HG03103 (cell line): ENCODE measurements around the gene GLIPR2.
A peak's percentile ranks its signal among the peaks of the same experiment; 100 is the strongest.
"Not testable (repeated sequence)": the region's sequence is repeated elsewhere in the genome, so short reads cannot be mapped to it uniquely, and the experiment has no call there.

Experiments
- ATAC-seq: cut with Tn5 transposase; IDR thresholded peaks from one replicate; pipeline ENCODE4 v1.9.1; 2021; ENCODE audit warnings: low read depth; ENCODE audit not compliant: unreplicated experiment

The GLIPR2 gene

DNA sequence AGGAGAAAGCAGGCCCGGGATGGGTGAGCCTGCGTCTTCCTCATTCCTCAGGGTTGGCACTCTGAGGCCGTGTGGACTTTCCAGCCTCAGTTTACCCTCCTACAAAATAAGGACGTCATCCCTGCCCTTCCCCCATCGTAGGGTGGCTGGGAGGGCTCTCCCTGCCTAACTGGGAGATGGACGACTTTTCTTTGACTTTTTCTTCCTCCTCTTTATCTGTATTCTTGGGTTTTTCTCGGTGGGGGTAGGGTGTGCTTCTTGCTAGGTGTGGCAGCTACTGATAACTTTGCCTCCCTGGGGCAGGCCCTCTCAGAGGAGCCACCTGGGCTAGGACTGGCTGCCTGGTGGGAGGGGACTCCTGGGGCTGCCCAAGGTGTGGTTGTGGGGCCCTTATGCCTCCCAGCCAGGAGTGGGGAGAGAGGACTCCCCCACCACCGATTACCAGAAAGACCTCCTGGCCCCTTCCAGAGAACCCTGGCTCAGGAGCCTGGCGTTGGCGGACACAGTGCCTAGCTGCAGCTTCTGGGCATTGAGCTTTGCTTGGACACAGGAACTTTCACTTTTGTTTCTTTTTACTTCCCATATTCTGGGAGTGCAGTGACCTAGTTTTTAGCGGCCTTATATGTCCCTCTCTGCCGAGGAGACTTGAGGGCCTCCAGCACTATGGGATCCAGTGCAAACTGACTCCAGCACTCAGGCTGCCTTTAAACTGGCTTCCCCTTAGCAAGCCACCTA, 6.1 kb downstream of the GLIPR2 start:
- ATAC-seq: no peak

DNA sequence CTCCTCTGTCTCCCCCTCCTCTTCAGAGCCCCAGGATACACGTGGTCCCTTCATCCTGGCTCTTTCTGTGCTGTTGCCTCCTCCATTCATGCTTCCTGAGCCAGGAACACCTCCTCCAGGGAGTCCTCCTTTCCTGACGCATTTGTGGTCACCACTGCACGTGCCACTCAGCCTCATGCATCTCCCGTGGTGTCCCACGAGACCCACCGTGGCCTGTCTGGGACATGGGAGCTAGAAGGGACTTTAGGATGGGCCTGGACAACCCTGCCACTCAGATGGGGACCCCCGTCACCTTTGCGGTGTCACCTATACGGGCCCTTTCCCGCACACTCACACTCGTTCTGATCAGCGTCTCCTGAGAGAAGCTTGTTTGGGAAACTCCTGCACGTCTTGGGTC, 6.7 kb downstream of the GLIPR2 start:
- ATAC-seq: no peak

DNA sequence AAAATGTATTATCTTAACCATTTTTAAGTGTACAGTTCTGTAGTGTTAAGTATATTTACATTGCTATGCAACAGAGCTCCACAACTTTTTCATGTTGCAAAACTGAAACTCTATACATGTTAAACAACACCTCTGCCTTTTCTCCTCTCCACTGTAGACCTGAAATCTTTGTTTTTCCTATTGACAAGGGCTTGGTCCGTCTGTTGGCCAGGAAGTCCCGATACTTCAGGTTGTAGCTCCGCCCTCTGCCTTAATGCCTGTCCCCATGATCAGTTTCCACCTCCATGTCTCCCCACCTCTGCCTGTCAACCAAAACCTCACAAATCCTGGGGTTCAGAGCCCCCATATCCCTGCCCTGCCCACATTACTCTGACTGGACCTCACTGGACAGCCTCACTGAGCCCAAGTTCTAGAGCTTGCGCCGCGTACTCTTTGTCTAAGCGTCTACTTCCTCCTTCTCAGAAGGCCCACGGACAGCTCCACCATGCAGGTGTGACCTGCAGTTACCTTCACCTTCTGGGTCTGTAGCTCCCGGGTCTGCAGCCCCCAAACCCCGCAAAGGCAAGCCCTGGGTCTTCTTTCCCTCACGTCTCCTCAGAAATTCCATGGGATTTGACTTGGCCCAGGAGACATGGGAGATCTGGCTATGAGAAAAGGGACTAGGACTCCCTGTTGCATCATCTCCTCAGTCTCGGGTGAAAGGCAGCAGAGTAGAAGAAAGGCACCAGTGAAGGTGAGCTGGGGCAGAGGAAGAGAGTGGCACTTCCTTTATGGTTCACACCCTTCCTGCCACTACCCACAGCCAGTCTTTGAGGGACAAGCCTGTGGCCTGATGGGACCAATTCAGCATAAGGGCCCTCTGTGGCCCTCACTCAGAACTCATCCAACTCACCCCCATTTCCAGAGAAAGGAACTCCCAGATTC, 8.0 kb downstream of the GLIPR2 start:
- no peak for ATAC-seq

DNA sequence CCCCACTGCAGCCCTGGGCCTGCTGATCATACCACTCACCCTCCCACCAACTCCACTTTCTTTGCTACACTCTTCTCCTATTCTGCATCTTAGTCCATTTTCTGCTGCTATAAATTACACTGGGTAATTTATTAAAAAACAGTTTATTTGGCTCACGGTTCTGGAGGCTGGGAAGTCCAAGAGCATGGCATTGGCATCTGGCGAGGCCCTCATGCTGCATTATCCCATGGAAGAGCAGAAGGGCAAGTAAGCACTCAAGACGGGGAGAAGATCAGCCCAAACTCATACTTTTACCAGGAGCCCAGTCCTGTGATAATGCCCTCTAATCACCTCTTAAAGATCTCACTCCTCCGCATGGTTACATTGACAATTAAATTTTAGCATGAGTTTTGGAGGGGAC, 9.4 kb downstream of the GLIPR2 start:
- ATAC-seq: no peak

DNA sequence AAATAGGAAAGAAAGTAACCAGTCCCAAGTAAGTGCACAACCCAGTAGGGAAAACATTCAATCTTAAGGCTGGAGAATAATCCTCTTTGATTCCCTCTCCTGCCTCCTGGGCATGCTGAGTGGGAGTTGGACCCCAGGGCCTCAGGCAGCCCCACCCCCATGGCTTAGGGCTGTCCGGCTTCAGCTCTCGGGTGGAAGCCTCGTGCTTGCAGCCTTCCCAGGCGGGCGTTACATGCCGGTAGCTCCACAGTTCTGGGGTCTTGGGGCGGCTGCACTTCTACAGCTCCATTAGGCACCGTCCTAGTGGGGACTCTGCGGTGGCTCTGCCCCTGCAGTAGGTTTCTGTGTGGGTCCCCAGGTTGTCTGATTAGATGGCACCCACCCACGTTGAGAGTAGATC, 10.1 kb downstream of the GLIPR2 start:
- ATAC-seq: no peak

DNA sequence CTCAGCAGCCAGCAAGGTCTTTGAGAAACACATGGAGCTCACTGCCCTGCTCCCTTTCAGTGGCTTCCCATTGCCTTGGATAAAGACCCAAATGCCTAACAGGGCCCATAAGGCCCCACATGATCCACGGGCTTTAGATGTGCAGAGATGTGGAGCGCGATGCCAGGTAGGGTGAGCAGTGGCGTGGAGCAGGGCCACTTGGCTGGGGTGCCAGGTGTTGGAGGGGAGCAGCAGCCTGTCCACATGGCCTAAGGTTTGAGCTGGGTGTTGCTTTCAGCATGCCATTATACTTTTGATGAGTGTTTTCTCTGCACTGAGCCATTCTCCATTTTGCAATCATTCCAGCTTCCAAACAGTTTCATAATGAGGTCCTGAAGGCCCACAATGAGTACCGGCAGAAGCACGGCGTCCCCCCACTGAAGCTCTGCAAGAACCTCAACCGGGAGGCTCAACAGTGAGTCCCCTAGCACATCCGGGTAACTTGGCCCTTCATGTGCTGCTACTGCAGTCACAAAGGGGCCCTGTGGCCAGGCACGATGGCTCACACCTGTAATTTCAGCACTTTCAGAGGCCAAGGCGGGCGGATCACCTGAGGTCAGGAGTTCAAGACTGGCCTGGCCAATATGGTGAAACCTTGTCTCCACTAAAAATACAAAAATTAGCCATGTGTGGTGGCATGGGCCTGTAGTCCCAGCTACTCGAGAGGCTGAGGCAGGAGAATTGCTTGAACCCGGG, 11.1 kb downstream of the GLIPR2 start:
- ATAC-seq: no peak

DNA sequence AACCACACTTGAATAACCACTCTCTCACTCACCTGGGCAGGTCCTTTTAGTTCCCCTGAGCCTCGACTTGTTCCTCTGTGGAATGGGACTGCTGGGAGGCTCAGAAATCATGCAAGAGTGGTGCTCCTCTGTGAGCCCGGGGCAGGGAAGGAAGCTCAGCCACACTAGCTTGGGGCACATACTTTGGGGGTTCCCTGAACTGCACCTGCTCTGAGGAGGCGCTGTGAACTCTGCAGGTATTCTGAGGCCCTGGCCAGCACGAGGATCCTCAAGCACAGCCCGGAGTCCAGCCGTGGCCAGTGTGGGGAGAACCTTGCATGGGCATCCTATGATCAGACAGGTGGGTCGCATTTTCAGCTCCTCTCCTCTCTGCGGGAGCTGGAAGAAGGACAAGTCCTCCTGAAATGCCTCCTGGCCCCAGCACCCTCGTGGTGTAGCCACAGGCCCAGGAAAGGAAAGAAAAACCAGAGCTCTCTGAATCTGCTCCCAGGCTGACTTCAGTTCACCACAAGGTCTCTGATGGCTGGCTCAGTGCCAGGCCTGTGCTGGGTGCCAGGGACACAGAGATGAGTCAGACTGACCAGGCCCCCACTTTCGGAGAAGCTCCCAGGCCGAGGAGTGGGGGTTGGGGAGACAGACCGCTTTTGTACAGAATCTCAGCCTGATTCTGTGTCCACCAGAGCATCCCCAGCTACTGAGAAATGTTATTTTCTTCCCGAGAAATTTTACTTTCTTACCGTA, 11.9 kb downstream of the GLIPR2 start:
- ATAC-seq: no peak

DNA sequence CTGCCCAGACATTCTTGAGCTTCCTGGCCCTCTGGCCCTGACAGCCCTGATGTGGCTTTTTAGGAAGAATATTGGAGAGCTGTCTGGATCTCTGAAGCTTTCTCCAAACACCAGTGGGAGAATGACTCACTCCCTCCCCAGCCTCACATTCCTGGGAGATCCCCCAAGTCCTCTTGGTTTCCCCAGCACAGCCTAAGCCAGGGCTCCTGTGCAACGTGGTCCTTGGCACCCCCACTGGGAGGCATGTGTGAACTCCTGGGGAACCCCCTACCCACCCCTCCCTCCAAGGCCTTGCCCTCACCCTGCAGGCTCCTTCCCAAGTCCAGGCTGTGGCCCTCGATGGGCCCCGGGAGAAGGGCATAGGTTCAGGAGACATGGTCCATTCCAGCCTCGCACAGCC, 12.7 kb downstream of the GLIPR2 start:
- ATAC-seq: no peak

DNA sequence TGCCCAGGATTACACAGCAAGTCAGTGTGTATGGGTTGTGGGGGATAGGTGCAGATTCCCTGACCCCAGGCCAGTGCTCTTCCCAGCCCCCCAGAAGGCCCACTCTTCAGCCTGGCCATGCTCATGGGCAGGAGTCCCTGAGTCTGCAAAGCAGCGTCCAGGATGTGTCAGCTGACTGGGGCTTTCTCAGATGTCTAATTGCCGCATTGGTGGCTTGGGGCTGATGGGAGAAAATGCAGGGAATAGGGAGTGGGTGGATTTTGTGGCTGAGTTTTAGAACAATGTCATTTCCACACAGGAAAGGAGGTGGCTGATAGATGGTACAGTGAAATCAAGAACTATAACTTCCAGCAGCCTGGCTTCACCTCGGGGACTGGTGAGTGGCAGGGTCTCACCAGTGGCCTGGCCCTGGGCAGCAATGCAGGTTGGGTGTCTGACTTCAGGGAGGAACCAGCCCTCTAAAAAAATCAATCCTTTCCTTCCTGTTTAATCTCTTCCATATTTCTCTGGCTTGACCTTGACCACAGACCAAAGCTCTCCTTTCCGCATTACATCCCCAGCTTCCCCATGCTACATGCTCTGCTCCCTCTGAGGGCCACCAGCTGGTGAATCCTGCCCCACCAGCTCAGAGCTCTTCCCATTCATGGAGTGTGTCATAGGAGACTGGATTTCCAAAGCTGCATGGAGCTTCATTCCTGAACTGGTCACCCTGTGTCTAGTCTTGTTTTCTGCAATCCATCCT, 14.2 kb downstream of the GLIPR2 start:
- ATAC-seq: no peak

DNA sequence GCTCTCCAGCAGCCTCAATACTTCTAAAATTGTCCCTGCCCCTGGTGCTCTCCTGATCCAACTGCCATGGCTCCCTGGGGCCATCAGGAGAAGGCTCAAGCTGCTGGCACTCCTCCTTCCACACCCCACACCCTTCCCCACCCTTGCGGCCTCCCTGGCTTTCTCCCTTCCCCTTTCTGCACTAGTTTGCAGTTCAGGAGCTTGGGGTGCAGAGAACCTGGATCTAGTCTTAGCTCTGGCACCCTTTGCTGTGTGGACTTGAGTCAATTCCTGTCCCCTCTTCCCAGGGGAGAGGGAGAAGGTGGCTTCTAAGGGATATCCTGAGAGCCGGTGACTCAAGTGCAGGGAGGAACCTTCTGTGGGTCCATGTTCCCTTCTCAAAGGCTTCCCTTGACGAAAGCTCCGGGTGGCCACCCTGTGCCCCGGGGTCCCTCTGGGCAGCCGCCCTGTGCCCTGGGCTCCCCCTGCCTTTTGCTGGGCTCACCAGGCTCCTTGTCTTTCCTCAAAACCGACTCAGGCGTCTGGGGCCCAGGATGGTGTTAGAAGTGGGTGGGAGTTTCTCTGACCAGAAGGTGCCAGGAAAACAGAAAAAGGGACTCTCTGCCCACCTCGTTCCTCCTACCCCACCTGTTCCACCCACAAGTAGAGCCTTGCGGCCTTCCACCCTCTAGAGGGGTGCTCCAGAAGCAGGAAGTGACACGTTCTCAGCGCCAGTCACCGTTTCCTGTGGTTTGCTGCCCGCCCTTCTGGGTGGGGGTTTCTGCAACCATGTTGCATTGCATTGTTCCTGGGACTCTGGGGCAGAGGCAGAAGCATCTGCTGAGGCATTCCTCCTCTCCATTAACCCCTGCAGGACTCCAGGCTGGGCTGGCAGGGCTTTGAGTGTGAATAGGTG, 15.0 kb downstream of the GLIPR2 start:
- peak; percentile 81 for ATAC-seq

DNA sequence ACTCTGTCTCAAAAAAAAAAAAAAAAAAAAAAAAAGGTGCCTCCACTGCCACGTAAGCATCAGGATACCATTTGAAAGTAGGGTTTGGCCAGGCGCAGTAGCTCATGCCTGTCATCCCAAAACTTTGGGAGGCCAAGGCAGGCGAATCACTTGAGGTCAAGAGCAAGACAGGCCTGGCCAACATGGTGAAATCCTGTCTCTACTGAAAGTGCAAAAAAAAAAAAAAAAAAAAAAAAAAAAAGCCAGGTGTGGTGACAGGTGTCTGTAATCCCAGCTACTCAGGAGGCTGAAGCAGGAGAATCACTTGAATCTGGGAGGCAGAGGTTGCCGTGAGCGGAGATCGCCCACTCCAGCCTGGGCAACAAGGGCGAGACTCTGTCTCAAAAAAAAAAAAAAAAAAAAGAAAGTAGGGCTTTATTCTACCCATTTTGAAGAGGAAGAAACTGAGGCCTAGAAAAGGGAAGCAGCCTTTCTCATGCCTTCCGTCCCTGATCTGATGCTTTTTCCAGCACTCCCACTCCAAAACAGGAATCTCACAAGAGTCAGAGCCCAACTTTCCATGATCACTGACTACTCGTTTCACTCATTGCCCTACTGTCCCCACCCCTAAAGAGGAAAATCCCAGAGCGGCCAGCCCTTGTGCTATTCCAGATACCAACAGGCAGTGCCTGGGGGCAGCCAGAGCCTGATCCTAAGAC, 16.4 kb downstream of the GLIPR2 start:
- ATAC-seq: no peak

DNA sequence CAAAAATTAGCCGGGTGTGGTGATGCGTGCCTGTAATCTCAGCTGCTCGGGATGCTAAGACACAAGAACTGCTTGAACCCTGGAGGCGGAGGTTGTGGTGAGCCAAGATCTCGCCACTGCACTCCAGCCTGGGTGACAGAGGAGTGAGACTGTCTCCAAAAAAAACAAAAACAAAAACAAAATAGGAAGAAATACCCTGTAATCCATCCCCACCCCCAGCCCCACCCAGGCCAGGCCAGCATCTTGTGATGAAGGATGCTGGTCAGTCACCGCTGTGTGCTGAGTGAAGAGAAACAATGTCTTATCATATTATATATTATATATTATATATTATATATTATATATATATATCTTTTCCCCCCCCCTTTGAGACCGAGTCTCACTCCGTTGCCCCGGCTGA, 17.2 kb downstream of the GLIPR2 start:
- no peak for ATAC-seq

DNA sequence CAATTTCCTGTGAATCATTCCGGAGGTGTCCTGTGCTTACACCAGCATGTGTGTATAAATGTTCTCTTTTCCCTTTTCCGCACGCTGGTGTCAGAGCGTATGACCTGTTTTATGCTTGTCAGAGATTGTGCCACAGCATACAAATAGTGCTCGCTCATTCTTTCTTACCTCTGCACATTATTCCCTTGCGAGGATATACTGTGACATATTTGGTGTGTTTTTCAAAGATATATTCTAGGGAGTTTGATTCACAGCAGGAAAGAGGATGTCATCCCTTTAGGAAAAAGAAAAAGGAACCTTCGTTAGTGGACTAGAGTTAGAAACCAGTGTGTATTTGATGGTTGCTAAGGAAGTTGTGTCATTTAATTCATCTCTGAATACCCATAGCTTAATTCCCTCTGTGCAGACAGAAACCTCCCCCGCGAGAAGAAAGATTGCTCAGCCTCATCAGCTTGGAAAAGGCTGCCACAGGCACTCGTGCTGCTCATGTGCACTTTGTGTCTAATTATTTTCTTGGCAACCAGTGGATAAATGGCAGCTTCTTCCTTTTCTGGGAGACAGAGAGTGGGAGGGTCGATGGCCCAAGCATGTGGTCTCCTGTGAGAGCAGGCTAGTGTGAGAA, 17.9 kb downstream of the GLIPR2 start:
- ATAC-seq: no peak

DNA sequence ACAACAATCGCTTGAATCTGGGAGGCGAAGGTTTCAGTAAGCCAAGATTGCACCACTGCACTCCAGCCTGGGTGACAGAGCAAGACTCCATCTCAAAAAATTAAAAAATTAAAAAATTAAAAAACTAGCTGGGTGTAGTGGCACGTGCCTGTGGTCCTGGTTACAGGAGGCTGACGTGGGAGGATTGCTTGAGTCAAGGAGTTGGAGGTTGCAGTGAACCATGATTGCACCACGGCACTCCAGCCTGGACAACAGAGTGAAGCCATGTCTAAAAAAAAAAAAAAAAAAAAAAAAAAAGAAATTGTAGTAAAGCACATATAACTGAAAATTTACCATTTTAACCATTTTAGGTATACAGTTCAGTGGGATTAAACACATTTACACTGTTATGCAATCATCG, 19.6 kb downstream of the GLIPR2 start:
- no peak for ATAC-seq

DNA sequence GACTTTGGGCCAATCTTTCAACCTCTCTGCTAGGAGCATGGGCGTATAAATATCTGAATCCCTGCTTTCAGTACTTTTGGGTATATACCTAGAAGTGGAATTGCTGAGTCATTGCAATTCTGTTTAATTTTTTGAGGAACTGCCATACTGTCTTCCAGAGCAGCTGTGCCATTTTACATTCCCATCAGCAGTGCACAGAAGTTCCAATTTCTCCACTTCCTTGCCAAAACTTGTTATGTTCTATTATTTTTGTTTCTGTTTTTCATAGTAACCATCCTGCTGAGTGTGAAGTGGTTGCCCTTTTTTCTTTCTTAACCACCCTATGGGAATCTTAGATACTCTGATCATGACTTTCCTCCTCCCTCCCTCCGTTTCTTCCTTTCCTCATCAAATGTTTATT, 21.6 kb downstream of the GLIPR2 start:
- ATAC-seq: no peak

DNA sequence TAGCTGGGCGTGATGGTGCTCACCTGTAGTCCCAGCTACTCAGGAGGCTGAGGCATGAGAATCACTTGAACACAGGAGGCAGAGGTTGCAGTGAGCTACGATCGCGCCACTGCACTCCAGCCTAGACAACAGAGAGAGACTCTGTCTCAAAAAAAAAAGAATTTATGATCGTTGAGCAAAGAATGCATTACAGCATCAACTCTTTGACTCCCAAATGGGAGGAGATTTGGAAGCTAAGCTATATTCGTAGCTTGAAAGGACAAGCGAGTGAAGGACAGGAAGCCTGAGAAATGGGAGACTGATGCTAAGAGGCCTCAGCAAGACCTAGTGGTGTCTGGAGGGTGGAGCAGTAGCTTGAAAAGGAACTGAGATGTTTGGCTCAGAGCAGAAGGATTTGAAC, 22.4 kb downstream of the GLIPR2 start:
- no peak for ATAC-seq

DNA sequence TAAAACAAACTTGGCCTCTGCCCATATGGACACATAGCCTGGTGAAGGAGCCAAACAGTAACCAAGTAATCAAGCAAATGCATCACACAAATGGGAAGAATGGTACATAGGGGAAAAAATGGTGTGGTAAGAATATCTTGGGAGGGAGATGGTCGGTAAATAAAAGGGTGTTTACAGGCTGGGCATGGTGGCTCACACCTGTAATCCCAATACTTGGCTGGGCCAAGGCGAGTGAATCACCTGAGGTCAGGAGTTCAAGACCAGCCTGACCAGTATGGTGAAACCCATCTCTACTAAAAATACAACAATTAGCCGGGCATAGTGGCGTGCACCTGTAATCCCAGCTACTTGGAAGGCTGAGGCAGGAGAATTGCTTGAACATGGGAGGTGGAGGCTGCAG, 23.0 kb downstream of the GLIPR2 start:
- ATAC-seq: not testable (repeated sequence)

DNA sequence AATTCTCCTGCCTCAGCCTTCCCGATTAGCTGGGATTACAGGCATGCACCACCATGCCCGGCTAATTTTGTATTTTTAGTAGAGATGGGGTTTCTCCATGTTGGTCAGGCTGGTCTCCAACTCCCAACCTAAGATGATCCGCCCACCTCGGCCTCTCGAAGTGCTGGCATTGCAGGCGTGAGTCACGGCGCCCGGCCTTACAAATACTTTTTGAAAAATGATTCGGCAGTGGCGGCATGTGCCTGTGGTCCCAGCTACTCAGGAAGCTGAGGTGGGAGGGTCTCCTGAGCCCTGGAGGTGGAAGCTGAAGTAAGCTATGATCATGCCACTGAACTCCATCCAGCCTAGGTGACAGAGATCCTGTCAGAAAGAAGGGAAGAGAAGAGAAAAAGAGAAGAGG, 23.6 kb downstream of the GLIPR2 start:
- ATAC-seq: not testable (repeated sequence)
